NCI-H2029 treated with DMSO at 0.1 percent for 48 hours (cell line): ENCODE measurements around the gene PLXNB1.
"Not testable (repeated sequence)": the region's sequence is repeated elsewhere in the genome, so short reads cannot be mapped to it uniquely, and the experiment has no call there.

ENCODE experiments used
- DNase-seq: peaks from one replicate; lab custom pipeline; 2025; lab: John Stamatoyannopoulos, UW

PLXNB1 gene

GRCh38 chr3:48465531-48466378 is 35.9 kb upstream of the PLXNB1 start:
- DNase-seq, result peak; percentile 82

- DNase-seq, result no peak
Observed at GRCh38 chr3:48465237-48465530, 35.3 kb upstream of the PLXNB1 start.

GRCh38 chr3:48464713-48465221 is 34.9 kb upstream of the PLXNB1 start:
- DNase-seq, result no peak

GRCh38 chr3:48463703-48464102 is 33.8 kb upstream of the PLXNB1 start:
- no peak for DNase-seq

- DNase-seq, result not testable (repeated sequence)
Observed at GRCh38 chr3:48461767-48462166, 31.9 kb upstream of the PLXNB1 start.

GRCh38 chr3:48460517-48460902 is 30.6 kb upstream of the PLXNB1 start:
- DNase-seq, result no peak

GRCh38 chr3:48459773-48460516 is 30.1 kb upstream of the PLXNB1 start:
- no peak for DNase-seq

- no peak for DNase-seq
Observed at GRCh38 chr3:48459331-48459730, 29.4 kb upstream of the PLXNB1 start.

- no peak for DNase-seq
Observed at GRCh38 chr3:48456456-48456855, 26.6 kb upstream of the PLXNB1 start.

GRCh38 chr3:48451270-48451669 is 21.4 kb upstream of the PLXNB1 start:
- DNase-seq, result no peak

GRCh38 chr3:48446425-48447193 is 16.7 kb upstream of the PLXNB1 start, which contains the start of gene ATRIP:
Gene ATRIP (plus strand): TSS chr3:48446737. CDS start chr3:48446846, 109 bp downstream.
- peak; percentile 34 for DNase-seq

GRCh38 chr3:48446043-48446424 is 16.1 kb upstream of the PLXNB1 start:
- no peak for DNase-seq

GRCh38 chr3:48445277-48445882 is 15.5 kb upstream of the PLXNB1 start:
- DNase-seq, result no peak

- DNase-seq, result no peak
Observed at GRCh38 chr3:48441940-48442339, 12.1 kb upstream of the PLXNB1 start.

GRCh38 chr3:48440590-48440958 is 10.7 kb upstream of the PLXNB1 start:
- DNase-seq, result no peak

GRCh38 chr3:48439820-48440589 is 10.1 kb upstream of the PLXNB1 start, which contains the start of the genes CCDC51 and TMA7:
Gene CCDC51 (minus strand): TSS chr3:48440119. CDS start chr3:48435128, 4,991 bp downstream.
Gene TMA7 (plus strand): TSS chr3:48440257. CDS start chr3:48440297, 40 bp downstream.
- DNase-seq, result peak; percentile 90

- DNase-seq, result no peak
Observed at GRCh38 chr3:48437812-48438211, 7.9 kb upstream of the PLXNB1 start.

GRCh38 chr3:48436855-48437254 is 7.0 kb upstream of the PLXNB1 start:
- DNase-seq, result no peak

- no peak for DNase-seq
Observed at GRCh38 chr3:48436477-48436787, 6.5 kb upstream of the PLXNB1 start.

- peak; percentile 33 for DNase-seq
Observed at GRCh38 chr3:48435774-48436476, 6.0 kb upstream of the PLXNB1 start.

- no peak for DNase-seq
Observed at GRCh38 chr3:48435223-48435595, 5.3 kb upstream of the PLXNB1 start.
